GM13976 (cell line): ENCODE results near the gene WWOX.

Experiments
- DNase-seq: peaks from one replicate; pipeline ENCODE4 v3.0.0; 2012; ENCODE audit warnings: low spot score
- in situ Hi-C: fragments of 300-500 bp; cut with MboI; formaldehyde crosslinking; loops from one replicate; pipeline ENCODE4 v1.12.0; 2022; ENCODE audit warnings: low sequenced_read_pairs, mixed read lengths, inconsistent platforms; ENCODE audit not compliant: unreplicated experiment
- TF ChIP-seq, protein P1 (sequence below): IDR thresholded peaks from 2 replicates; pipeline ENCODE4 v1.5.1; 2012; ENCODE audit warnings: borderline replicate concordance, mild to moderate bottlenecking; ENCODE audit not compliant: insufficient read depth; ENCODE audit errors: extremely low read depth, missing control alignments, control extremely low read depth

The WWOX gene

DNA sequence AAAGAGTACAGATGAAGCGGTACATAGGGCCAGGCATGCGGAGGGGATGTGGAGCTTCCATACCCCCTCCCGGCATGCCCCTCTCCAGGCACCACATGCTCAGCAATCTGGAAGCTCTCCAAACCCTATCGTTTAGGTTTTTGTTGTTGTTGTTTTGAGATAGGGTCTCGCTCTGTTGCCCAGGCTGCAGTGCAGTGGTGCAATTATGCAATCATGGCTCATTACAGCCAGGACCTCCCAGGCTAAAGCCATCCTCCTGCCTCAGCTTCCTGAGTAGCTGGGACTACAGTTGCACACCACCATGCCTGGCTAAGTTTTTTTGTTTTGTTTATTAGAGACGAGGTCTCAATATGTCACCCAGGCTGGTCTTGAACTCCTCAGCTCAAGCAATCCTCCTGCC is 50.8 kb downstream of the WWOX start:
- DNase-seq: no peak
- in situ Hi-C loops: no loop called here
- TF ChIP-seq, protein P1, sequence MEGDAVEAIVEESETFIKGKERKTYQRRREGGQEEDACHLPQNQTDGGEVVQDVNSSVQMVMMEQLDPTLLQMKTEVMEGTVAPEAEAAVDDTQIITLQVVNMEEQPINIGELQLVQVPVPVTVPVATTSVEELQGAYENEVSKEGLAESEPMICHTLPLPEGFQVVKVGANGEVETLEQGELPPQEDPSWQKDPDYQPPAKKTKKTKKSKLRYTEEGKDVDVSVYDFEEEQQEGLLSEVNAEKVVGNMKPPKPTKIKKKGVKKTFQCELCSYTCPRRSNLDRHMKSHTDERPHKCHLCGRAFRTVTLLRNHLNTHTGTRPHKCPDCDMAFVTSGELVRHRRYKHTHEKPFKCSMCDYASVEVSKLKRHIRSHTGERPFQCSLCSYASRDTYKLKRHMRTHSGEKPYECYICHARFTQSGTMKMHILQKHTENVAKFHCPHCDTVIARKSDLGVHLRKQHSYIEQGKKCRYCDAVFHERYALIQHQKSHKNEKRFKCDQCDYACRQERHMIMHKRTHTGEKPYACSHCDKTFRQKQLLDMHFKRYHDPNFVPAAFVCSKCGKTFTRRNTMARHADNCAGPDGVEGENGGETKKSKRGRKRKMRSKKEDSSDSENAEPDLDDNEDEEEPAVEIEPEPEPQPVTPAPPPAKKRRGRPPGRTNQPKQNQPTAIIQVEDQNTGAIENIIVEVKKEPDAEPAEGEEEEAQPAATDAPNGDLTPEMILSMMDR: no peak

DNA sequence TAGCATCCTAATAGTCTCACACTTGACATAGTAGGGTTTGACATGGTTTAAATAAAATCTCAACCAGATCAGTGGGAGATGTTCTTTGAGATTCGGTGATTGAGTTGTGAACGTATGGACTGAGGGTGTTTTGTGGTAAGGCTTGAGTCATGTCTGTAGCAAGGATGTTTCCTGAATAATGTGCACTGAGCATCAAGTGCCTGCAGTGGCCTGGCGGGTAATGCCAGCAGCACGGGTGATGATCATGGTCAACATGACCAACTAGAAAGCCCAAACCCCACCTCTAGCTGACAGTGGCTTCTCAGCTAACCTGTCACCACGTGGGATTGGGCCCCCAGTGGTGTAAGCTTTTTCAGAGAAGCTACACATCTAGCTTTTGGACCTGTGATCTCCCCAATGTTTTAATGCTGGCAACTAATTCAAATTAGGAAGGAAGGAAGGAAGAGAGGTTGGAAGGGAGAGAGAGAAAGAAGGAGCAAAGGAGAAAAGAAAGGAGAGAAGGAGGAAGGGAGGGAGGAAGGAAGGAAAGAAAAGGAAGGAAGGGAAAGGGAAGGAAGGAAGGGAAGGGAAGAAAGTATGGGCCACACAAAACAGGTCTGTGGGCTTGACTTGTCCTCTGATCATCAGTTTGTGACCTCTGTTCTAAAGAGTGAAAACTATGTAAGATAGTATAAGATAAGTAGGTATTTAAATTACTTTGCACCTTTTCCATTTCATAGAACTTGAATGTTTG is 55.4 kb downstream of the WWOX start:
- DNase-seq: no peak
- TF ChIP-seq, protein P1: no peak
- in situ Hi-C loops: no loop called here

DNA sequence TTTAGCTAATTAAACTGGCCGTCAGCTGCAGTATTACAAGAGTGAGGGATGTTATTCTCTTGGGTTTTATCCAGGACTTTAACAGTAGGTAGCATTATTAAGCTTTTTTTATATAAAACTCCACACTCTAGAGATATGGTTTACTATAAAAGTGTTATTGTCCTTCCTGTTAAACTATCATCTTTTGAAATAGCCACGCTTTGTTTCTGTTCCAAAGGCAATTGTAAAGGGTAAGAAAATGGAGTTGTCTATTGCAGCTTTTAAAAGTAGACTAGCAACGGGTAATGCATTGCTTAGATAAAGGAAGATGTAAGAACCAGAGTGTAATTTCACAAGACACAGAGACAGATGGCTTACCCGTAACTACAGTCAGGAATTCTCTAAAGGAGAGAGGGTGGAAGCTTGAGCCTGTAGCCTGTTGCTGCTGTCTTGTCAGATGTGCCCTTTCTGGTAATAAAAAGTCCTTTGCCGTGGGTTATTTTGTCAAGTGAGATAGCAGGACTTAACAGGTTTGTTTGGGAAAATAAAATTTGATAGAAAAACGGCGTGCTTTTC is 56.4 kb downstream of the WWOX start:
- TF ChIP-seq, protein P1: no peak
- in situ Hi-C loops: no loop called here
- no peak for DNase-seq

DNA sequence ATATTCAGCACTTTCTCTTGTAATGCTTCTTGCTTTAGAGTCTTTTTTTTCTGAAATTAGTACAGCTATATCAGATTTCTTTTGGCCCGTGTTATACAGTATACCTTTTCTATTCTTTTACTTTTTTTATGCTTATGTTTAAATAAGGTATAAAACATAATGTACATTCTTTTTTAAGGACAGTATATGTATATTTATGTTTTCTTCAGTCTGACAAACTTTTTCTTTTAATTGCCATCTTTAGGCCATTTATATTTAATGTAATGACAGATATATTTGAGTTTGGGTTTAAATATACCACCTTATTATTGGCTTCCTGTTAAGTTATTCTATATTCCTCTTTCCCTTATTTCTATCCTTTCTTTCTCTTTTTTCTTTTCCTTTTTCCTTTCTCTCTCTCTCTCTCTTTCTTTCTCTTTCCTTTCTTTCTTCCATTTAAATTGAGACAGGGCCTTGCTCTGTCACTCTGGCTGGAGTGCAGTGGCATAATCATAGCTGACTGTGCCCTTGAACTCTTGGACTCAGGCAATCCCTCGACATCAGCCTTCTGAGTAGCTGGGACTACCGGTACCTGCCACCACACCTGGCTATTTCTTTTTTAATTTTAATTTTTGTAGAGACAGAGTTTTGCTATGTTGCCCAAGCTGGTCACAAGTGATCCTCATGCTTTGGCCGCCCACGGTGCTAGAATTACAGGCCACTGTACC is 61.7 kb downstream of the WWOX start:
- DNase-seq: no peak
- TF ChIP-seq, protein P1: no peak
- in situ Hi-C loops: no loop called here

DNA sequence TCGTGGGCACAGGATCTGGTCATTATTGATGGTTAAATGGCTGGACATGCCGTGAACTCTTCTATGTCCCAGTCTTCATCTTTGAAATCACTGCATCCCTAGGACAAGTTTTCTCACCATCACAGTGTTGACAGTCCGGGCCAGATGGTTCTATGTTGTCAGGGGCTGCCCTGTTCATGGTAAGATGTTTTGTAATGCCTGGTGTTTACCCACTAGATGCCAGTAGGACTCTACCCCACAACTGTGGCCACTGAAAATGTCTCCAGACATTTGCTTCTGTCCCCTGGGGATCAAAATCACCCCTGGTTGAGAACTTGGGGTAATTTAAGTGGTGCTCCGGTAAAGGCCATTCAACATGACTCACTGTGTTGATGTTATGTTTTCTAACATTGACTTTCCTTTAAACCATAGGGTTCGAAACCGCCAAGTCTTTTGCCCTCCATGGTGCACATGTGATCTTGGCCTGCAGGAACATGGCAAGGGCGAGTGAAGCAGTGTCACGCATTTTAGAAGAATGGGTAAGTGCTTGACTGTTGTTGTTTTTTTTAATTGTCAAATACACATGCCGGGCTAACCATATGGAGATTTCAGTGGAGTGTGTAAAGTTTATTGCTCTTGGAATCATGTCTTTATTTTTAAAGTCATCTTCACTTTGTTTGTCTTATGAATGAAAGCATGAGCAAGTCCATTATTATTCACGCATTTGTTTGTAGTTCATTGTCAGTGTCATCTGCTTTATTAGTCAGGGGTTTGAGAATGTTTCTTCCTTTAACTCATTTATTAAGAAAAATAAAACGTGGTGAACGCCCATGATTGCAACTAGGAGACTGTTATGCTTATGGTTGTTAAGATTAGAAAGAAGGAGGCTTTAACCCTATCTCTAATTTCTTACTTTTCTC is 64.6 kb downstream of the WWOX start:
- TF ChIP-seq, protein P1: no peak
- DNase-seq: no peak
- in situ Hi-C loops: no loop called here

DNA sequence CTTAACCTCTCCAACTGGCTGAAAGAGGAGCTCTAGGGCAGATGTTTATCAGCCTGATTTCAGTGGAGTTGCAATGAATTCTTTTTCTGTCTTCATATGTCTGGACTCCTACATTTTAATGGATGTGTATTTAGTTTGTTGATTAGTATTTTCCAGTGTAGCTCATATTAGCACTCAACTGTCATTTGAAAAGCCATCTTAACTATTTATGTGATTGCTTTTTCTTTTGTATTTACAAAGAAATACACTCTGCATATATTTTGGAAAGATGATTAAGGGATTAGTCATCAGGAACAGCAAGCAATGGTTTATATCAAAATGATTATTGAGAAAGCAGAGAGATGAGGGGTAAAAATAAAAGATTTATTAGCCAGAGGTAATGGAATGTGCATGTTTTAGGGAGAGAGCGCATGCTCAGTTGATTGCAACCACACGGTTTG is 71.1 kb downstream of the WWOX start:
- TF ChIP-seq, protein P1: no peak
- no peak for DNase-seq
- in situ Hi-C loops: no loop called here
